ENCODE data around the gene REV1.
"Not testable (repeated sequence)": the region's sequence is repeated elsewhere in the genome, so short reads cannot be mapped to it uniquely, and the experiment has no call there.

REV1 gene

DNA sequence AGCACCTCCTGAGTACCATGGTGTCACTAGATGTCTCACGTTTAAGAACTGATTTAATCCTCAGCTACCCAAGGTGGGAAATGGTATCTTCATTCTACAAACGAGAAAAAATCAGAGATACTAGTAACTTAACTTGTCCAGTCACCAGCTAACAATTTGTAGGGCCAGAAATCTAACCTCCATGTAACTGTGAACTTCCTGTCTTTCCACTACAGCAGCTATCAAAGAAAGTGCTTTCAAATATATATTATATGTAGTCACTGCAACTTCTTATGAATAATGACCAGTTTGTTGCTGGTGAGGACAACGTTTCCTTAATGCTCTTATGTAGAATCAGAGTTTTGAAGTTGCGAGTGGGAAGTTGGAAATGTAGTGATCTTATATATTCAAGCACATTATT is 1.9 kb downstream of the REV1 start:
- no peak for DNase-seq (ENCODE audit: low read depth, low spot score)

GRCh38 chr2:99485824-99486223 is 4.0 kb downstream of the REV1 start:
- DNase-seq (ENCODE audit: low read depth, low spot score), result no peak

- DNase-seq (ENCODE audit: low read depth, low spot score), result no peak
Measured at GRCh38 chr2:99485411-99485810, 4.4 kb downstream of the REV1 start.

- no peak for DNase-seq (ENCODE audit: low read depth, low spot score)
Measured at GRCh38 chr2:99484205-99484604, 5.6 kb downstream of the REV1 start.

GRCh38 chr2:99481941-99482340 is 7.9 kb downstream of the REV1 start:
- DNase-seq (ENCODE audit: low read depth, low spot score), result no peak

GRCh38 chr2:99481527-99481926 is 8.3 kb downstream of the REV1 start:
- DNase-seq (ENCODE audit: low read depth, low spot score), result no peak

- DNase-seq (ENCODE audit: low read depth, low spot score), result peak; percentile 23
Measured at GRCh38 chr2:99480390-99480789, 9.4 kb downstream of the REV1 start.

GRCh38 chr2:99478632-99479031 is 11.2 kb downstream of the REV1 start:
- no peak for DNase-seq (ENCODE audit: low read depth, low spot score)

- DNase-seq (ENCODE audit: low read depth, low spot score), result no peak
Measured at GRCh38 chr2:99477054-99477453, 12.8 kb downstream of the REV1 start.

DNA sequence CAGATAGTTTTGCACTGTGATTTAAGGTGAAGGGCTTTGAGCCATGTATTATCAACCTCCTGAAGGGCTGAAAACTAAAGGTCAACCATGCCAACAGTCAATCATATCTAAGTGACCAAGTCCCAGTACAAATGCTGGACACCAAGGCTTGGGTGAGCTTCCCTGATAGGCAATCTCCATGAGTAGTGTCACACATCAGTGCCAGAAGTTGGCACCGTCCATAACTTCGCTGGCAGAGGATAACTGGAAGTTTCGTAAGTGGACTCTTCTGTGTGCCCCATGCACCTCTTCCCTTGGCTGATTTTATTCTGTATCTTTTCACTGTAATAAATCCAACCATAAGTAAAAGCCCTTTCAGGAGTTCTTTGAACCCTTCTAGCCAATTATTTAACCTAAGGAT is 13.2 kb downstream of the REV1 start:
- no peak for DNase-seq (ENCODE audit: low read depth, low spot score)

- peak; percentile 11 for DNase-seq (ENCODE audit: low read depth, low spot score)
Measured at GRCh38 chr2:99475095-99475494, 14.7 kb downstream of the REV1 start.

DNA sequence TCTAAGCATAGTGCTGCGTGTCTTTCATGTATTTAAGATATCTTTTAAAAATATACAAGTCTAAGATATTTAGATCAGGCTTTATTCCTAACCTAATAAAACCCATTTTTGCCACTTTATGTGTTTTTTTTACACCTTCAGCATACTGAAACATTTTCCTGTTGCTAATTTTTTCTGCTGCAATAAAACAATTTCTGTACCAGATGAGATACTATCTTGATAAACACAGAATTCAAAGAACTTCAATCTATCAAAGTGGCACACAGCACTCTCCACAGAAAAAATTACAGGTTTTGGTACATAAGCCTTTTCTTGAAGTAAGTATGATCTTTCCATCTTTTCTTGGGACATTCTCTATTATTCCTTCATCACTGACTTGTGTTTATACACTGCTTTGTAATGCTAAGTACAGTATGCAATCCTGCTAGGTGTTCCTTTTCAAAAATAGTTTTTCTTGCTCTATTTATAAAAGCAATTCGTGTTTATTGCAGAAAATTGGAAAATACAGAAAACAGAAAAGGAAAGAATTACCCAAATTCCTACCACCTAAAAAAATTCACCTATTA is 16.2 kb downstream of the REV1 start:
- DNase-seq (ENCODE audit: low read depth, low spot score), result no peak

DNA sequence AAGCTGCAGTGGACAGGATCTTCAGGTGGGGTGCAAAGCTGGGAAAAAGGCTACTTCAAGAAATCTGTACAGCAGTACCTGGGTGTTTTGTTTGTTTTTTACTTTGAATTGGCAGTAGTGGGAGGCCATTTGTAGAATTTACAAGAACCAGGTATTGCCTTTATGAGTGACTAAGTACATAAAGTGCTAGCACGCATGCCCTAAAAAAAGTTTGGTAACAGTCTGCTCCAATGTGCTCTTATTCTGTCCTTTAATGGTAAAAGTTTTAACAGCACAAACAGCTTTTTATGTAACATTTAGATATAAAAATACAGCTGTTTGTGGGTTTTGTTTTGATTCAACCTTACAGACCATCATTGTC is 17.2 kb downstream of the REV1 start:
- DNase-seq (ENCODE audit: low read depth, low spot score), result no peak

GRCh38 chr2:99471654-99472599 is 17.9 kb downstream of the REV1 start:
- no peak for DNase-seq (ENCODE audit: low read depth, low spot score)

GRCh38 chr2:99470957-99471356 is 18.9 kb downstream of the REV1 start:
- DNase-seq (ENCODE audit: low read depth, low spot score), result no peak

GRCh38 chr2:99470459-99470858 is 19.4 kb downstream of the REV1 start:
- DNase-seq (ENCODE audit: low read depth, low spot score), result not testable (repeated sequence)

DNA sequence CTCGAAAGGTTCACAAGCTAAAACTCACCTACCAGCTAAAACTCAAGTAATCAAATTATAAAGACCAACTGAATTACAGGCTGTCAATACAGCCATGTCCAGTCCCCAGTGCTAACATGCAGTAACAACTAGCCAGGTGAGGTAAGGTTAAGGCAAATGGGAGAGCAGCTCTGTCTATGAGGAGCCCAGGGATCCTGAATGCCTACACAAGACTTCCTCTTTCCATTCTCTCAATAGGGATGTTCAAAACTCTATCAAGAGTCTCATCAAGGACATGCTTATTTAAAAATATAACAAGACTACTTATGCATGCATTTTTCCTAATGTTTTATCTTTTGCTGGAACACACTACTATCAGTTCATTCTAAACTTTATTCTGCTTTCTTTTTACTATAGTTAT is 20.4 kb downstream of the REV1 start:
- no peak for DNase-seq (ENCODE audit: low read depth, low spot score)

- DNase-seq (ENCODE audit: low read depth, low spot score), result peak; percentile 18
Measured at GRCh38 chr2:99468155-99468554, 21.7 kb downstream of the REV1 start.

- DNase-seq (ENCODE audit: low read depth, low spot score), result no peak
Measured at GRCh38 chr2:99467390-99467789, 22.4 kb downstream of the REV1 start.

DNA sequence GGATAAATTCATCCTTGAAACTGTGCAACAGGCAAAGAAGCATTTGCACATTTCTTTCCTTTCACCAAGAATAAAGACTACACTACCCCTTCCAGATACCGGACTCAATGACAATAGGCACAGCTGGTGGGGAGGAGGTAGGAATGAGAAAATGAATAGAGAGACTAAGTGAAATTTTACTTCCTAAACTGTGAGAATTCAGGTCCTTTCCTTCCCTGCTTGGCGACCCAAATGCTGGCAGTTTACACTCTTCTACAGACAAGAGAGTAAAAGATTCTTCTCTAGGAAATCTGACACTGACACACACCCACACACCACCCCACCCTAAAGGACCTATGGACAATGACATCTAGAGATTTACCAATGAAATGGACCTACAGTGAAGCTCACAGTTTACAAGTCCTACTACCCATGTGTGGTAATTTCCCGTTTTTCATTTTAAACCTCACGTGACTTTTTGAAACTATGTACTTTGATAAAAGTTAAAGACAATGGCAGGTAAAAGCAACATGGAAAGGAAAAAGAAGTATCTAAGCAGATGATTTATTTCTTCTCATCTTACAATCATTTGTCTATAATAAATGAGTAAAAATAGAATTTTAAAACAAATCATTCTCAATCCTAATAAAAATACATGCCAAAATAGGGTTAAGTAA is 27.9 kb downstream of the REV1 start:
- no peak for DNase-seq (ENCODE audit: low read depth, low spot score)

GRCh38 chr2:99458529-99458928 is 31.3 kb downstream of the REV1 start:
- DNase-seq (ENCODE audit: low read depth, low spot score), result no peak

DNA sequence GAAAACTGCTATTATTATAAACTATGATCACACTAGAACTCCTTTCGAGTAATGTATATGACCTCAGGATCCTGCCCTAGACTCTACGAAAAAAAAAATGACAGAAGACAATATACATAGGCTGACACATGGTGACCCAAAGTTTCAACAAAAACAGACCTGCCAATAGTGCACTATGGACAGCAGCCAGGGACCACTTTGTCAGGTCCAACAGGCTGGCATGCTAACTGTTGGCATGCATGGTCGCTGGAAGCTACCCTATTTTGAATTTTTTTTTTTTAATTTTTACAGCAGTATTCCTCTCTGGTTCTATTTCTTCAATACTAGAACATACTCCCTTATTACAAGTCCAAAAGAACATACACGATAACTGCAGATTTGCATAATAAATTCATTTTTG is 38.1 kb downstream of the REV1 start:
- no peak for DNase-seq (ENCODE audit: low read depth, low spot score)

DNA sequence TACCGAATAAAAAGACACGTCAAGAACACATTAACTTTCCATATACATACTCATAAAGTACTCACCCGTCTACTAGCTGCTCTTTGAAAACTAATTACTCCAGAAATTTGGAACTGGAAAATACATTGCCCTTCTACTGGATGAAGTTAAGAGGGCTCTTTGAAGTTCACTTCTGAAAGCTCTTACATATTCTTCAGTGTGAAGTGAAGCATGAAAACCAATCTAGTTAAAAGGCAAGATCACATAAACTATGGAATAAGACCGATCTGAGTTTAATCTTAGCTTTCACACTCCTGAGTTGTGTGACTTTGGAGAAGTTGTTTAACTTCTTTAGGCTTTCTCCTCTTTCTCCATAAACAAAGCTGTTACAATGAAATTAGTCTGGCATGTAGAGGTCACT is 38.5 kb downstream of the REV1 start:
- peak; percentile 29 for DNase-seq (ENCODE audit: low read depth, low spot score)
